Parathyroid adenoma (tissue), 2 donors: ENCODE measurements around the gene FSD1L.

Source experiments
- H2AFZ ChIP-seq: fragments of 300-600 bp; sonication (generic); one replicate; pipeline ENCODE4 v1.7.0; 2017; ENCODE audit warnings: antibody characterized with exemption, mild to moderate bottlenecking
- H3K27ac ChIP-seq: fragments of 300-600 bp; sonication (generic); one replicate; pipeline ENCODE4 v1.7.0; 2017
- H3K27me3 ChIP-seq: fragments of 300-600 bp; sonication (generic); one replicate; pipeline ENCODE4 v1.7.0; 2017; ENCODE audit warnings: low read length; ENCODE audit not compliant: control insufficient read depth, insufficient read depth
- H3K36me3 ChIP-seq: fragments of 300-600 bp; sonication (generic); one replicate; pipeline ENCODE4 v1.7.0; 2017; ENCODE audit warnings: low read length; ENCODE audit not compliant: control insufficient read depth, insufficient read depth
- H3K4me1 ChIP-seq: fragments of 300-600 bp; sonication (generic); one replicate; pipeline ENCODE4 v1.7.0; 2017; ENCODE audit warnings: control low read depth
- H3K4me2 ChIP-seq: fragments of 300-600 bp; sonication (generic); one replicate; pipeline ENCODE4 v1.7.0; 2017; ENCODE audit warnings: low read length
- H3K4me3 ChIP-seq: fragments of 300-600 bp; sonication (generic); one replicate; pipeline ENCODE4 v1.7.0; 2017; ENCODE audit warnings: low read depth, low read length
- H3K79me2 ChIP-seq: fragments of 300-600 bp; sonication (generic); one replicate; pipeline ENCODE4 v1.7.0; 2017; ENCODE audit warnings: control low read depth
- H3K9ac ChIP-seq: fragments of 300-600 bp; sonication (generic); one replicate; pipeline ENCODE4 v1.7.0; 2017; ENCODE audit warnings: mild to moderate bottlenecking
- H3K9me3 ChIP-seq: fragments of 300-600 bp; sonication (generic); one replicate; pipeline ENCODE4 v1.7.0; 2017; ENCODE audit warnings: low read length; ENCODE audit not compliant: control insufficient read depth
- CTCF ChIP-seq: fragments of 300-600 bp; sonication (generic); IDR thresholded peaks from one replicate; pipeline ENCODE4 v1.7.0; 2017; ENCODE audit warnings: antibody characterized with exemption, mild to moderate bottlenecking
- donor health status: primary hyperparathyroidism.

FSD1L gene

GRCh38 chr9:105473221-105473620 lies 25.4 kb downstream of the FSD1L start:
- H3K36me3 ChIP-seq, result no peaks in the 10 kb centered on the region
- no peaks in the 10 kb centered on the region for H3K27me3 ChIP-seq
- H3K4me1 ChIP-seq, result peaks cover 2% of the 10 kb centered on the region
- no peak for TF ChIP-seq CTCF
- no peaks in the 10 kb centered on the region for H3K79me2 ChIP-seq
- H3K27ac ChIP-seq, result no peak overlapping the region
- H3K9ac ChIP-seq, result no peak overlapping the region
- no peaks in the 10 kb centered on the region for H3K9me3 ChIP-seq
- H2AFZ ChIP-seq, result no peak overlapping the region
- H3K4me2 ChIP-seq, result no peak overlapping the region
- H3K4me3 ChIP-seq, result no peak overlapping the region

- no peak overlapping the region for H3K27ac ChIP-seq
- H2AFZ ChIP-seq, result no peak overlapping the region
- H3K79me2 ChIP-seq, result no peaks in the 10 kb centered on the region
- H3K4me3 ChIP-seq, result no peak overlapping the region
- no peak overlapping the region for H3K9ac ChIP-seq
- H3K9me3 ChIP-seq, result no peaks in the 10 kb centered on the region
- TF ChIP-seq CTCF, result no peak
- H3K4me2 ChIP-seq, result no peak overlapping the region
- H3K27me3 ChIP-seq, result no peaks in the 10 kb centered on the region
- H3K36me3 ChIP-seq, result no peaks in the 10 kb centered on the region
- H3K4me1 ChIP-seq, result peaks cover 2% of the 10 kb centered on the region
Measured at GRCh38 chr9:105475302-105475701, 27.5 kb downstream of the FSD1L start.

- no peaks in the 10 kb centered on the region for H3K79me2 ChIP-seq
- H3K4me1 ChIP-seq, result peaks cover 2% of the 10 kb centered on the region
- no peak overlapping the region for H2AFZ ChIP-seq
- H3K27ac ChIP-seq, result no peak overlapping the region
- H3K4me3 ChIP-seq, result no peak overlapping the region
- no peak overlapping the region for H3K4me2 ChIP-seq
- no peaks in the 10 kb centered on the region for H3K9me3 ChIP-seq
- no peak for TF ChIP-seq CTCF
- no peaks in the 10 kb centered on the region for H3K36me3 ChIP-seq
- H3K27me3 ChIP-seq, result no peaks in the 10 kb centered on the region
- no peak overlapping the region for H3K9ac ChIP-seq
Measured at GRCh38 chr9:105479846-105480245, 32.0 kb downstream of the FSD1L start.

- H2AFZ ChIP-seq, result no peak overlapping the region
- no peak overlapping the region for H3K4me2 ChIP-seq
- H3K79me2 ChIP-seq, result no peaks in the 10 kb centered on the region
- no peak overlapping the region for H3K27ac ChIP-seq
- TF ChIP-seq CTCF, result no peak
- H3K27me3 ChIP-seq, result no peaks in the 10 kb centered on the region
- no peaks in the 10 kb centered on the region for H3K36me3 ChIP-seq
- H3K9me3 ChIP-seq, result no peaks in the 10 kb centered on the region
- no peak overlapping the region for H3K9ac ChIP-seq
- H3K4me3 ChIP-seq, result no peak overlapping the region
- no peaks in the 10 kb centered on the region for H3K4me1 ChIP-seq
Measured at GRCh38 chr9:105483618-105484017, 35.8 kb downstream of the FSD1L start.

DNA sequence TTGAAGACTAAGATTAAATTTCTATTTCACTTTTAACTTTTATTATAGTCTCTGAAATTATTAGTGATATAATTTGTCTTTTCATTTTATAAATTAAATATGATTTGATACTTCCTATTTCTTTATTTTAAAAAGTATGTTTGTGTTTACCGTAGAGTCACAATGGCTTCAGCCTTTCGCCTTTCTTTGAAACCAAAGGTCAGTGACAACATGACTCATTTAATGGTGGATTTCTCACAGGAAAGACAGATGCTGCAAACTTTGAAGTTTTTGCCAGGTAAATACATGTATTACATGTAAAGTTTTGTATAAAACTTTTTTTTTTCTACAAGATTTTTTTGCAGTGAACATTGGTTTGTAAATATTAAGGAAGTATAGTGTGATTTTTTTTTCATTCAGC lies 36.4 kb downstream of the FSD1L start:
- no peak for TF ChIP-seq CTCF
- Histone ChIP-seq H3K36me3 (no peaks in the 10 kb centered on the region), H3K27ac (no peak overlapping the region), H3K4me2 (no peak overlapping the region), H3K9me3 (no peaks in the 10 kb centered on the region), H2AFZ (no peak overlapping the region), H3K4me3 (no peak overlapping the region), H3K79me2 (no peaks in the 10 kb centered on the region), H3K9ac (no peak overlapping the region), H3K4me1 (no peaks in the 10 kb centered on the region), H3K27me3 (no peaks in the 10 kb centered on the region)
